OCI-M2 (cell line): Measurements from ENCODE around the gene CIDEC.
"Not testable (repeated sequence)": the region's sequence is repeated elsewhere in the genome, so short reads cannot be mapped to it uniquely, and the experiment has no call there.

Experiments used
- DNase-seq: peaks from one replicate; lab custom pipeline; 2025; ENCODE audit not compliant: unreplicated experiment; lab: John Stamatoyannopoulos, UW

The CIDEC gene

DNA sequence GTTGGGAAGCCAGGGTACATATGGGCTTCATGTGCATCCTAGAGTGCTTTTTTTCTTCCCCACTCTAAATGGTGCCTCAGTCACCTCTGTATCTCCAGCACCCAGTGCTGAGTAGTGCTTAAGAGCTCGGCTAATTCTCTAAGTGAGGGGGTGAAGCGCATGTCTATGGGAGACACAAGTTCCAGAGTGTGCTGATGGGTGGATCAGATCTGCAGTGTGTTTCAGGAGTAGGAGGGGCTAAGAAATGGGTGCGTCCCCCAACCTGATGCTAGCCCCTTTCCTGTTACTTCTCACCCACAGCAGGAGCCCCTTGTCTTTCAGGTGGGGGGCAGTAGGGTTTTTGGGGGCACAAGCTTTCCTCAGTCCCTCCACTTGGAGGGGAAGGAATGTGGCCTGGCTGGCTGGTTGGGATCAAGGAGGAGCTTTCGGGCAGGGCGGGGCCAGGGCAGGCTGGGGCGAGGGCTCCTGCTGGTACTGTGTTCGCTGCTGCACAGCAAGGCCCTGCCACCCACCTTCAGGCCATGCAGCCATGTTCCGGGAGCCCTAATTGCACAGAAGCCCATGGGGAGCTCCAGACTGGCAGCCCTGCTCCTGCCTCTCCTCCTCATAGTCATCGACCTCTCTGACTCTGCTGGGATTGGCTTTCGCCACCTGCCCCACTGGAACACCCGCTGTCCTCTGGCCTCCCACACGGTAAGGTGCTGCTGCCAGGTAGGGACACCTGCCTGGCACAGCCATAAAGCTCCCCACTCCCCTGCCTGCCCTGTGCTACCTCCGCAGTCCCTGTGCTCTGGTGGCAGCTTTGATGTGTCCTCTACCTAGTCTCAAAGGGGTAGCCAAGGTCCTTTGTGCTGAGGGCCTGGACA lies 22.6 kb upstream of the CIDEC start, which contains the start of gene IL17RE:
Gene IL17RE, plus strand, starts transcription at position 477 of the 866 bp plus-strand sequence. Its CDS starts 85 bp downstream, at position 562.
- no peak for DNase-seq

- DNase-seq: no peak
Measured at GRCh38 chr3:9901967-9902366, 21.9 kb upstream of the CIDEC start.

GRCh38 chr3:9900965-9901415 lies 20.9 kb upstream of the CIDEC start:
- DNase-seq: not testable (repeated sequence)

- DNase-seq: no peak
Measured at GRCh38 chr3:9899289-9899791, 19.3 kb upstream of the CIDEC start.

DNA sequence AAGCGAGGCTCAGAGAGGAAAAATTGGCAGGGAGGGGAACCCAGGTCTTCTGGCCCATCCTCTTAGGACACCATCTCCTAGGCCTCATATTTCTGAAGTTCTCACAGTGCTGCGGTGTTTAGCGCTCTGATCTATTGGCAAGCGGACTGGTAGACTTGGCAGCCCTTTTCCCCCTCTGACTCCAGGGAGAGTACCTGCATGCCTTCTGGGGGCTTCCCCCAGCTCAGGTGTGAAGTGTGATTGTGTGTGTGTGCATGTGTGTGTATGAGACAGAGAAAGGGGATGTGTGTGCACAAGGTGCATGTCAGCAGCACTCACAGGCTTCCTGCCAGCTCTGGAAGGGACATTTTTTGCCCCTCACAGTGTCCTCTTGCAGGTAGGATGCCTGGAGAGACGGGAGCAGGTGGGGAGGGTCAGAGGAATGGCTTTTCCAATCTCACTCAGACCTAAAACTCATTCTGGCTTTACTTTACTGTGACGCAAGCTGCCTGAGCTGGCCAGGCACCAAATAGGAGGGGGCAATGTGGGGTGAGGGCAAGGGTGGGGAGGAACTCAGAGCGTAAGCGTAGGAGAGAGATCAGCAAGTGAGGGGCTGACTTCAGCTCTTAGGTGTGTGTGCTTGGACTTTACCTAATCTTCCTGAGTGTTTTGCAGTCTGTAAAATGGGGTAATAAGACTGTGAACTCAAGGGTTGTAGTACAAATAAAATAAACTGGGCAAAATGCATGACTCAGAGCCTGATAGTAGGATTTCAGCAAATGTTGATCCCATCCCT lies 18.6 kb upstream of the CIDEC start:
- DNase-seq: no peak

- DNase-seq: no peak
Measured at GRCh38 chr3:9897408-9898372, 17.6 kb upstream of the CIDEC start.

GRCh38 chr3:9896755-9897407 lies 16.8 kb upstream of the CIDEC start:
- not testable (repeated sequence) for DNase-seq

DNA sequence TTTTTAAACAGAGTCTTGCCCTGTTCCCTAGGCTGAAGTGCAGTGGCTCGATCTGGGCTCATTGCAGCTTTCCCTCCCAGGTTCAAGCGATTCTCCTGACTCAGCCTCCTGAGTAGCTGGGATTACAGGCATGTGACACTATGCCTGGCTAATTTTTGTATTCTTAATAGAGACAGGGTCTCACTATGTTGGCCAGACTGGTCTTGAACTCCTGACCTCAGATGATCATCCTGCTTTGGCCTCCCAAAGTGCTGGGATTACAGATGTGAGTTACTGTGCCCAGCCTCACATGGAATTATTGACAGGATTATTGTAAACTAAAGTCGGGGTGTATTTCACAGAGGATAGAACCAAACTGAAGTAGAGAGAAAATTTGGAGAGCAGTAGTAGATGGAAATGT lies 15.7 kb upstream of the CIDEC start:
- DNase-seq: not testable (repeated sequence)

- DNase-seq: no peak
Measured at GRCh38 chr3:9893739-9894138, 13.7 kb upstream of the CIDEC start.

DNA sequence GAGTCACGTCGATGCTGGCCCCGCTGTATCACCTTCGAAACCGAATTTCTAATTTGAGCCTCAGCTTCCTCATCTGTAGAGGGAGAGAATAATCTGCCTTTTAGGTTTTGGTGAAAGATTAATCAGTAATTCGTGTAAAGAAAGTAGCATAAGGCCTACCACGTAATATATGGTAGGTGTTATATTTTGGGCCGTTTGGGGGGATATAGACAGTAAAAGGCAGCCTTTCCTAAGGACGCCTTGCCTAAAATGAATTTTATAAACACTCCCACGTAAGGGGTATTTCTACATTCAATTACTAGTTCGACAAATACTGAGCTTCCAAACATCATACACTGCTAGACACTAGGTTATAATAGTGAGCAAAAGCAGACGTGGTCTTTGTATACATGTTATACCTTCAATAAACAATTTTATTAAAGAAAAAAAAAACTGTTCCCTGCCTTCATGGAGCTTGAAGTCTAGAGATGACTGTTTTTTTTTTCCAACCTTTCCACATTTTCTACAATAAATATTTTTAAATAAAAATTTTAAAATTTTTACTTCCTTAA lies 11.1 kb upstream of the CIDEC start:
- no peak for DNase-seq

- peak; percentile 62 for DNase-seq
Measured at GRCh38 chr3:9890249-9891071, 10.4 kb upstream of the CIDEC start, which contains the start of gene JAGN1. TSS of gene JAGN1 (plus strand) at chr3:9890610. CDS start at chr3:9890723, 113 bp downstream.

DNA sequence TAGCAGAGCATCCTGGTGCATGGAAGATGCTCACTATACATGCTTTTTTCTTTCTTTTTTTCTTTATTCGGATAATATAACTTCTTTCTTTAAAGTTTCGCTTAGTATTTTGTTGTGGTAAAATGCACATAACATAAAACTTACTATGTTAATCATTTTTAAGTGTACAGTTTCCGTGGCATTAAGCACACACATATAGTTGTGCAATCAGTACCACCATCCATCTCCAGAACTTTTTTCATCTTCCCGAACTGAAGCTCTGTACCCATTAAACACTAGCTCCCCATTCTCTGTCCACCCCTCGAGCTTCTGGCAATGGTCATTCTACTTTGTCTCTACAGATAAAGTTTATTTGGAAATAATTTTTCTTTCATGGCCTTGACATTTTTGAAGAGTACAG lies 9.4 kb upstream of the CIDEC start:
- no peak for DNase-seq

DNA sequence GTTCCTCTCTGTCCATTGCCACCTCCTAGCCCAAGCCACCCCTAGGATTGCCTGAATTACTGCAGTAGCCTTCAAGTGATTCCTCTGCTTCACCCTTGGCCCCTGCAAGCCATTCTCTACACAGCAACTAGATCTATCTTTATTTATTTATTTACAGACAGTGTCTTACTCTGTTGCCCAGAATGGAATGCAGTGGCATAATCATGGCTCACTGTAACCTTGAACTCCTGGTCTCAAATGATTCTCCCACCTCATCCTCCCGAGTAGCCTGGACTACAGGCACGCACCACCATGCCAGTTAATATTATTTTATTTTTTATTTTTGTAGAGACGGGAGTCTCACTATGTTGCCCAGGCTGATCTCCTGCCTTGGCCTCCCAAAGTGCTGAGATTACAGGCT lies 8.5 kb upstream of the CIDEC start:
- no peak for DNase-seq

- DNase-seq: no peak
Measured at GRCh38 chr3:9887480-9887879, 7.4 kb upstream of the CIDEC start.

DNA sequence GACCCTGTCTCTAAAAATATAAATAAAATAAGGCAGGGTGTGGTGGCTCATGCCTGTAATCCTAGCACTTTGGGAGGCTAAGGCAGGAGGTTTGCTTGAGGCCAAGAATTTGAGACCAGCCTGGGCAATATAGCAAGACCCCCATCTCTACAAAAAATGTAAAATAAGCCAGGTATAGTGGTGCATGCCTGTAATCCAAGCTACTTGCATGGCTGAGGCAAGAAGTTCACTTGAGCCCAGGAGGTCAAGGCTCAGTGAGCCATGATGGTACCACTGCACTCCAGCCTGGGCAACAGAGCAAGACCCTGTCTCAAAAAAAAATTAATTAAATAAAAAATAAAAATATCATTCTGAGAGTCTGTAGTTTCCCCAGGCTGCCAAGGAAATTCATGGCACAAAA lies 6.3 kb upstream of the CIDEC start:
- DNase-seq: no peak

DNA sequence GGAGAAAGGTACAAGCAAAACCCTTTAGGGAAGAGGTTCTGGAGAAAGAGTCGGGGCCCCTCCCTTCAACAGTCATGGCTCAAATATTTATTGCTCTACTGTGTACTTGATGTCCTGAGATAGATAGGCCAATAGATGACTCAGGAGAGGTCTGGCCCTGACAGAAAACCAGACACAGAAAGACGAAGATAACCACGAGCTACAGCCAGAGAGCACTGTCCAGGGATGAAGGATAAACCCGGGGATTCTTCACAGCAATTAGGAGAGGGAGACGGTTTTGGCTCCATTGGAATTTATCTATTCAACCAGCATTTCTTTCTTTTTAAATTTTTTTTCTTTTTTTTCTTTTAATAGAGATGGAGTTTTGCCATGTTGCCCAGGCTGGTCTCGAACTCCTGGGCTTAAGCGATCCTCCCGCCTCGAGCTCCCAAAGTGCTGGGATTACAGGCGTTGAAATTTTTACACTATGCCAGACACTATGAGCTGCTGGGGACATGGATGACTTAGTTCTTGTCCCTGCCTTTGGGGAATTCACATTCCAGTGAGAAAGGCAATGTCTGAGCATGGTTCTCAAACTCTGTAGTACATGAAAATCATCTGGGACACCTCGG lies 4.6 kb upstream of the CIDEC start:
- no peak for DNase-seq

DNA sequence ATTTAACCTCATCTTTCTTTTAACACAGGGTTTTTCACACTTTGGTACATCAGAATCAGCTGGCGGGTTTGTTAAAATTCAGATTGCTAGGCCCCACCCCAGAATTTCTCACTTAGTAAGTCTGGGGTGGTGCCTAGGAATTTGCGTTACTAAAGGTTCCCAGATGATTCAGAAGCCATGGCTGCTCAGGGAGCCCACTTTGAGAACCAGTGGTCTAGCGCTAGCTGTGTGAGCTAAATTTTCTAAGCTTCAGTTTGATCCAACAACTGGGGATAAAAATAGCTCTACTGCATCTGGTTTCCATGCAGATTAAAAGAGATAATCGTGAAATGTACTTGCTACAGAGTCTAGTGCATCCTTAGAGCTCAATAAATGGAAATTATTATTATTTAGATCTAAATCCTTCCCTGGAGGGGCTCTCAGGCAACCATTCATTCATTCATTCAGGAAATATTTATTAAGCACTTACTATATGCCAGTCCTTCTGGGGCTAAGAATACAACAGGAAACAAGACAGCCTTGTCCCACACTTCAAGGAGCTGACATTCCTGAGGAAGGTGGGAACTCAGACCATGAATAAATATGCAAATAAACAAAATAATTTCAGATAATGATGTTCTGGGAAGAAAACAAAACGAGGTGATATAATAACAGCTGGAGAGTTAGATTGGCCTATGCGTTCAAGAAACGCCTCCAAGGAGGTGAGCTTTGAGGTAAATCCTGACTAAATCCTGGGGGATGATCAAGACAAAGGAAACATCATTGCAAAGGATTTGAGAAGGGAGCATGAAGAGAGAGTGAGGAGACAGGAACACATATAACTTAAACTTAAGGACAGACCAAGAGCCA lies 3.9 kb upstream of the CIDEC start:
- DNase-seq: no peak

DNA sequence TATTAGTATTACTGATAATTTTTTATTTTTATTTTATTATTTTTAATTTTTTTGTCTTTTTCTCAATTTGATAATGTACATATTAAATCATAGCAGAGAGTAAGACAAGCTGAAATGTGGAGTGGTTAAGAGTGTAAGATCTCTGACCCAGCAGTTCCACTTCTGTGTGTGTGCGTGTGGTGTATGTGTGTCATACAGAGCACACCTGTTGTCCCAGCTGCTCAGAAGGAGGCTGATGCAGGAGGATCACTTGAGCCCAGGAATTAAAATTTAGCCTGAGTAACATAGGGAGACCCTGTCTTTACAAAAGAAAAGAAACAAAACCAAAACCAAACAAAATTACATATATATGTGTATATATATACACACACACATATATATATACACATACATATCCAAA lies 1.4 kb upstream of the CIDEC start:
- DNase-seq: no peak
